Measurements from ENCODE around the gene FTSJ3.

Gene FTSJ3

GRCh38 chr17:63833026-63833740, 5.7 kb upstream of the FTSJ3 start:
- H3K36me3 ChIP-seq (ENCODE audit: insufficient read depth, low read length) = peaks cover 72% of the 10 kb centered on the region
- no peak overlapping the region for H3K9ac ChIP-seq (ENCODE audit: insufficient read length)
- H3K27ac ChIP-seq = no peak overlapping the region
- no peaks in the 10 kb centered on the region for H3K9me3 ChIP-seq (ENCODE audit: low read depth, low read length)
- no peak for TF ChIP-seq EZH2 (IDR thresholded peaks at IDR 0.05)
- 0 out of 2 replicates have a peak, but pooled peaks have one; percentile 13 for TF ChIP-seq POLR2AphosphoS5 (IDR thresholded peaks at IDR 0.05; ENCODE audit: borderline replicate concordance, low read depth, low read length)
- no peak for TF ChIP-seq FOXP2 (optimal IDR thresholded peaks at IDR 0.05; ENCODE audit: control extremely low read depth, extremely low read length, insufficient read depth)
- no peak overlapping the region for H3K4me3 ChIP-seq
- no peak for DNase-seq (ENCODE audit: low read depth, low spot score)

DNA sequence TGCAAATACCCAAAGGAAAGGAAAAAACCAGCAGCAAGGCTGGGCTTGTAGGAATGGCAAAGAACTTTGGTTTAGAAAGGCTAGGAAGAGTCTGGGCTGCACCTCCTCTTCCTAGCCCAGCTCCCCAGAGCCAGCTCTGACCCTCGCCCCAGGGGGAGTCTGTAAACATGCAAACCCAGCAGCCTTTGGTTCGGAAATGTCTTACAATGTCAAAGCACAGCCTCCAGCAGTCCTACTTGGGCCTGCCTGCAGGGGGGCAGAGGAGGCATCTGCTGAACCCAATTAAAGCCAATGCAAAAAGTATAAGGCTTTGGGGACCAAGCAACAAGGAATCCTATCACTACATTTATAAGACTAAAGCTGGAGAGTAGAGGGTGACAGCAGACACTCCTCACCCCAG, 5.0 kb upstream of the FTSJ3 start:
- H3K36me3 ChIP-seq (ENCODE audit: insufficient read depth, low read length) = peaks cover 72% of the 10 kb centered on the region
- no peak for DNase-seq (ENCODE audit: low read depth, low spot score)
- no peak overlapping the region for H3K27ac ChIP-seq
- H3K4me3 ChIP-seq = no peak overlapping the region
- no peak overlapping the region for H3K9ac ChIP-seq (ENCODE audit: insufficient read length)
- no peaks in the 10 kb centered on the region for H3K9me3 ChIP-seq (ENCODE audit: low read depth, low read length)
- no peak for TF ChIP-seq FOXP2 (optimal IDR thresholded peaks at IDR 0.05; ENCODE audit: control extremely low read depth, extremely low read length, insufficient read depth)
- TF ChIP-seq POLR2AphosphoS5 (IDR thresholded peaks at IDR 0.05; ENCODE audit: borderline replicate concordance, low read depth, low read length) = no peak
- TF ChIP-seq EZH2 (IDR thresholded peaks at IDR 0.05) = no peak

GRCh38 chr17:63832014-63832413, 4.6 kb upstream of the FTSJ3 start:
- peaks cover 72% of the 10 kb centered on the region for H3K36me3 ChIP-seq (ENCODE audit: insufficient read depth, low read length)
- no peak overlapping the region for H3K9ac ChIP-seq (ENCODE audit: insufficient read length)
- H3K27ac ChIP-seq = no peak overlapping the region
- H3K4me3 ChIP-seq = no peak overlapping the region
- TF ChIP-seq FOXP2 (optimal IDR thresholded peaks at IDR 0.05; ENCODE audit: control extremely low read depth, extremely low read length, insufficient read depth) = no peak
- TF ChIP-seq POLR2AphosphoS5 (IDR thresholded peaks at IDR 0.05; ENCODE audit: borderline replicate concordance, low read depth, low read length) = no peak
- no peak for TF ChIP-seq EZH2 (IDR thresholded peaks at IDR 0.05)
- no peaks in the 10 kb centered on the region for H3K9me3 ChIP-seq (ENCODE audit: low read depth, low read length)
- DNase-seq (ENCODE audit: low read depth, low spot score) = no peak

DNA sequence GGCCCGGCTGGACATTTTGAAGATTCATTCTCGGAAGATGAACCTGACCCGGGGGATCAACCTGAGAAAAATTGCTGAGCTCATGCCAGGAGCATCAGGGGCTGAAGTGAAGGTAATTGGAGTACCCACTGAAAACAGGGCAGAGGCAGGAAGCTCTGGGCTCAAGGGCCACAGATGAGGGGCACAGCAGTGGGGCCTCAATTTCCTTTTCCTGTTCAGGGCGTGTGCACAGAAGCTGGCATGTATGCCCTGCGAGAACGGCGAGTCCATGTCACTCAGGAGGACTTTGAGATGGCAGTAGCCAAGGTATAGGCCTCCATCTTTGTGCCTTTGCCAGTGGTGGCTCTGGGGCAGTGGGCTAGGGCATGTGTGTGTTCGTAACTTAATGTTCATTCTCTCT, 4.0 kb upstream of the FTSJ3 start:
- no peak for DNase-seq (ENCODE audit: low read depth, low spot score)
- no peak overlapping the region for H3K9ac ChIP-seq (ENCODE audit: insufficient read length)
- H3K4me3 ChIP-seq = no peak overlapping the region
- TF ChIP-seq POLR2AphosphoS5 (IDR thresholded peaks at IDR 0.05; ENCODE audit: borderline replicate concordance, low read depth, low read length) (no peak), FOXP2 (optimal IDR thresholded peaks at IDR 0.05; ENCODE audit: control extremely low read depth, extremely low read length, insufficient read depth) (no peak), EZH2 (IDR thresholded peaks at IDR 0.05) (no peak)
- no peaks in the 10 kb centered on the region for H3K9me3 ChIP-seq (ENCODE audit: low read depth, low read length)
- no peak overlapping the region for H3K27ac ChIP-seq
- peaks cover 67% of the 10 kb centered on the region for H3K36me3 ChIP-seq (ENCODE audit: insufficient read depth, low read length)

- no peak for DNase-seq (ENCODE audit: low read depth, low spot score)
- peaks cover 63% of the 10 kb centered on the region for H3K36me3 ChIP-seq (ENCODE audit: insufficient read depth, low read length)
- no peak for TF ChIP-seq EZH2 (IDR thresholded peaks at IDR 0.05)
- TF ChIP-seq FOXP2 (optimal IDR thresholded peaks at IDR 0.05; ENCODE audit: control extremely low read depth, extremely low read length, insufficient read depth) = no peak
- TF ChIP-seq POLR2AphosphoS5 (IDR thresholded peaks at IDR 0.05; ENCODE audit: borderline replicate concordance, low read depth, low read length) = no peak
- no peaks in the 10 kb centered on the region for H3K9me3 ChIP-seq (ENCODE audit: low read depth, low read length)
- H3K27ac ChIP-seq = no peak overlapping the region
- no peak overlapping the region for H3K9ac ChIP-seq (ENCODE audit: insufficient read length)
- H3K4me3 ChIP-seq = no peak overlapping the region
Measured at GRCh38 chr17:63830904-63831491, 3.5 kb upstream of the FTSJ3 start.

DNA sequence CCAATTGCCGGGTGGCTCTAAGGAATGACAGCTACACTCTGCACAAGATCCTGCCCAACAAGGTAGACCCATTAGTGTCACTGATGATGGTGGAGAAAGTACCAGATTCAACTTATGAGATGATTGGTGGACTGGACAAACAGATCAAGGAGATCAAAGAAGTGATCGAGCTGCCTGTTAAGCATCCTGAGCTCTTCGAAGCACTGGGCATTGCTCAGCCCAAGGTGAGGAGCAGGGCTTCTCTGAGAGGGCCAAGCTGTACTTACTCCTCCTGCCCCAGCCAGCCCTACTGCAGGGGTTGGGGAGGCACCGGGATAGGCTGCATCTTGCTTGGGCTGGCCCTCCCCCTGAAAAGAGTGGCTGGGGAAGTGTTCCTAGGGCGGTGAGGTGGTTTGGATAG, 2.8 kb upstream of the FTSJ3 start:
- Histone ChIP-seq H3K27ac (no peak overlapping the region), H3K36me3 (ENCODE audit: insufficient read depth, low read length) (peaks cover 67% of the 10 kb centered on the region), H3K4me3 (no peak overlapping the region), H3K9ac (ENCODE audit: insufficient read length) (no peak overlapping the region), H3K9me3 (ENCODE audit: low read depth, low read length) (no peaks in the 10 kb centered on the region)
- no peak for DNase-seq (ENCODE audit: low read depth, low spot score)
- TF ChIP-seq POLR2AphosphoS5 (IDR thresholded peaks at IDR 0.05; ENCODE audit: borderline replicate concordance, low read depth, low read length) (0 out of 2 replicates have a peak, but pooled peaks have one; percentile 22), EZH2 (IDR thresholded peaks at IDR 0.05) (no peak)

DNA sequence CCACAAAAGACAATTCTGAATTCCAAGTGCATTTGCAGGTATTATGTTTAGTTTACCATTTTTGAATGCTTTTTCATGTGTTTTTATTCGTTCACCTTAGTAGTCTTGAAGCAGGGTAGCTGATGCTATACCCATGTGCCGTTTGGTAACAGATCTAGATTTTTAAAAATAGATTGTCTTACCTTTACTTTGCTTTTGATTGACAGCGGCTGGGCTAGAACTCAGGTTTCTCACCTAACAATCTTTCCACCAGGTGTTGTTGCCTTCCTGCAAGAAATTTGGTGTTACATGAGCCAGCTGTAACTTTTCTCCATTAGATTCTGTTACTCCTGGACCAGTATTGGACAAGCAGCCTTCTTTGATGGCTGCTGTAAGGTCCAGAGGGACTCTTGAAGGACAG, 1.5 kb upstream of the FTSJ3 start:
- Histone ChIP-seq H3K4me3 (peak overlapping the region; percentile 99), H3K9ac (ENCODE audit: insufficient read length) (no peak overlapping the region), H3K36me3 (ENCODE audit: insufficient read depth, low read length) (peaks cover 74% of the 10 kb centered on the region), H3K27ac (no peak overlapping the region), H3K9me3 (ENCODE audit: low read depth, low read length) (no peaks in the 10 kb centered on the region)
- TF ChIP-seq EZH2 (IDR thresholded peaks at IDR 0.05) (no peak), POLR2AphosphoS5 (IDR thresholded peaks at IDR 0.05; ENCODE audit: borderline replicate concordance, low read depth, low read length) (no peak), FOXP2 (optimal IDR thresholded peaks at IDR 0.05; ENCODE audit: control extremely low read depth, extremely low read length, insufficient read depth) (no peak)
- no peak for DNase-seq (ENCODE audit: low read depth, low spot score)

DNA sequence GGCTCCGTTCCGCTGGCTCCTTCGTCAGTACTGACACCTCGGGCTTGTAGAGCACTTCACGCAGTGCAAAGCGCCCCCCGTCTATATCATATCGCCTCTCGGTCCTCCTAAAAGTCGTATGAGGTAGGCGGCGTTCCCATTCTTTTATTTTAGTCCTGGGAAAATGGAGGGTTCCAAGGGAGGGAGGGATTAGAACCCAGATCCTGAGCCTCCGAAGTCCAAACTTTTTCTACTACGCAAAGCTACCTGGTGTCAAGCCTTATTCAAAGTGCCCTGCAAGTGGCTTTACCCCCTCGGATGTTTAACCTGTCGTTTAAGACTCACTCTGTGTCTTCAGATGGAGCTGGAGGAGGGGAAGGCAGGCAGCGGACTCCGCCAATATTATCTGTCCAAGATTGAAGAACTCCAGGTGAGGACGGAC, 348 bp upstream of the FTSJ3 start:
- peak overlapping the region; percentile 98 for H3K9ac ChIP-seq (ENCODE audit: insufficient read length)
- peak overlapping the region; percentile 98; the same call in 1 of the 2 replicates for H3K27ac ChIP-seq
- no peaks in the 10 kb centered on the region for H3K9me3 ChIP-seq (ENCODE audit: low read depth, low read length)
- DNase-seq (ENCODE audit: low read depth, low spot score) = no peak
- no peak for TF ChIP-seq FOXP2 (optimal IDR thresholded peaks at IDR 0.05; ENCODE audit: control extremely low read depth, extremely low read length, insufficient read depth)
- TF ChIP-seq EZH2 (IDR thresholded peaks at IDR 0.05) = no peak
- TF ChIP-seq POLR2AphosphoS5 (IDR thresholded peaks at IDR 0.05; ENCODE audit: borderline replicate concordance, low read depth, low read length) = no peak
- peak overlapping the region; percentile 99 for H3K4me3 ChIP-seq
- H3K36me3 ChIP-seq (ENCODE audit: insufficient read depth, low read length) = peaks cover 72% of the 10 kb centered on the region
